GM18909 (cell line): ENCODE measurements around the gene MYRIP.
A peak's percentile ranks its signal among the peaks of the same experiment; 100 is the strongest.

Source experiments
- ATAC-seq: cut with Tn5 transposase; IDR thresholded peaks from one replicate; pipeline ENCODE4 v1.9.1; 2021; ENCODE audit warnings: mild to moderate bottlenecking; ENCODE audit not compliant: unreplicated experiment, poor library complexity

MYRIP gene

GRCh38 chr3:39896184-39896583, 86.8 kb downstream of the MYRIP start:
- no peak for ATAC-seq

- no peak for ATAC-seq
Measured at GRCh38 chr3:39900462-39901002, 91.1 kb downstream of the MYRIP start.

- ATAC-seq, result no peak
Measured at GRCh38 chr3:39903253-39903652, 93.8 kb downstream of the MYRIP start.

- ATAC-seq, result no peak
Measured at GRCh38 chr3:39905788-39906187, 96.4 kb downstream of the MYRIP start.

GRCh38 chr3:39907981-39908380, 98.6 kb downstream of the MYRIP start:
- ATAC-seq, result no peak

- no peak for ATAC-seq
Measured at GRCh38 chr3:39910135-39910534, 100.7 kb downstream of the MYRIP start.

GRCh38 chr3:39910826-39911464, 101.5 kb downstream of the MYRIP start:
- ATAC-seq, result no peak

- ATAC-seq, result no peak
Measured at GRCh38 chr3:39911465-39912309, 102.3 kb downstream of the MYRIP start.

GRCh38 chr3:39915027-39915426, 105.6 kb downstream of the MYRIP start:
- no peak for ATAC-seq

GRCh38 chr3:39917065-39917773, 107.8 kb downstream of the MYRIP start:
- ATAC-seq, result peak; percentile 81

- no peak for ATAC-seq
Measured at GRCh38 chr3:39919281-39919680, 109.9 kb downstream of the MYRIP start.

- ATAC-seq, result no peak
Measured at GRCh38 chr3:39920271-39920670, 110.9 kb downstream of the MYRIP start.

GRCh38 chr3:39927479-39927878, 118.1 kb downstream of the MYRIP start:
- ATAC-seq, result no peak

GRCh38 chr3:39933986-39934693, 124.7 kb downstream of the MYRIP start:
- ATAC-seq, result no peak

GRCh38 chr3:39934696-39935095, 125.3 kb downstream of the MYRIP start:
- ATAC-seq, result no peak

GRCh38 chr3:39935261-39935660, 125.9 kb downstream of the MYRIP start:
- no peak for ATAC-seq

- ATAC-seq, result no peak
Measured at GRCh38 chr3:39936848-39937247, 127.4 kb downstream of the MYRIP start.

GRCh38 chr3:39937315-39937714, 127.9 kb downstream of the MYRIP start:
- no peak for ATAC-seq

- ATAC-seq, result peak; percentile 69
Measured at GRCh38 chr3:39937874-39938273, 128.5 kb downstream of the MYRIP start.

GRCh38 chr3:39941931-39942330, 132.5 kb downstream of the MYRIP start:
- no peak for ATAC-seq
